ENCODE results near the gene BCAS3.

BCAS3 gene

GRCh38 chr17:61362852-61363600, 685.4 kb downstream of the BCAS3 start:
- no peak overlapping the region for H3K4me3 ChIP-seq (replicated peaks in 1 of 2; ENCODE audit: low read depth in 2 of 2, low read length in 2 of 2)
- no peak for TF ChIP-seq CTCF (IDR thresholded peaks at IDR 0.05; ENCODE audit: low read depth, low read length)
- no peak for DNase-seq (ENCODE audit: low read depth in 2 of 2)

- no peak for DNase-seq (ENCODE audit: low read depth in 2 of 2)
- no peak overlapping the region for H3K4me3 ChIP-seq (replicated peaks in 1 of 2; ENCODE audit: low read depth in 2 of 2, low read length in 2 of 2)
- no peak for TF ChIP-seq CTCF (IDR thresholded peaks at IDR 0.05; ENCODE audit: low read depth, low read length)
Observed at GRCh38 chr17:61363601-61364462, 686.2 kb downstream of the BCAS3 start.

- DNase-seq (ENCODE audit: low read depth in 2 of 2): no peak
- TF ChIP-seq CTCF (IDR thresholded peaks at IDR 0.05; ENCODE audit: low read depth, low read length): no peak
- H3K4me3 ChIP-seq (replicated peaks in 1 of 2; ENCODE audit: low read depth in 2 of 2, low read length in 2 of 2): no peak overlapping the region
Observed at GRCh38 chr17:61364463-61364846, 686.8 kb downstream of the BCAS3 start.

- H3K4me3 ChIP-seq (replicated peaks in 1 of 2; ENCODE audit: low read depth in 2 of 2, low read length in 2 of 2): no peak overlapping the region
- DNase-seq (ENCODE audit: low read depth in 2 of 2): peak in 1 of 2 donors; percentile 12
- no peak for TF ChIP-seq CTCF (IDR thresholded peaks at IDR 0.05; ENCODE audit: low read depth, low read length)
Observed at GRCh38 chr17:61366076-61366714, 688.5 kb downstream of the BCAS3 start.

GRCh38 chr17:61366715-61367413, 689.2 kb downstream of the BCAS3 start:
- no peak for TF ChIP-seq CTCF (IDR thresholded peaks at IDR 0.05; ENCODE audit: low read depth, low read length)
- H3K4me3 ChIP-seq (replicated peaks in 1 of 2; ENCODE audit: low read depth in 2 of 2, low read length in 2 of 2): no peak overlapping the region
- no peak for DNase-seq (ENCODE audit: low read depth in 2 of 2)

- no peak overlapping the region for H3K4me3 ChIP-seq (replicated peaks in 1 of 2; ENCODE audit: low read depth in 2 of 2, low read length in 2 of 2)
- no peak for DNase-seq (ENCODE audit: low read depth in 2 of 2)
- no peak for TF ChIP-seq CTCF (IDR thresholded peaks at IDR 0.05; ENCODE audit: low read depth, low read length)
Observed at GRCh38 chr17:61368049-61368831, 690.6 kb downstream of the BCAS3 start.
